ENCODE results near the gene DYNLL1. TPM values are rescaled to one million over a fixed set of nuclear protein-coding genes. Genes with fewer than 3 reads are reported as not detected.
"Not testable (repeated sequence)": the region's sequence is repeated elsewhere in the genome, so short reads cannot be mapped to it uniquely, and the experiment has no call there.

DYNLL1 gene
- total RNA-seq, 4 donors from 2014 or later = 167 to 493 (median 469) TPM

DNA sequence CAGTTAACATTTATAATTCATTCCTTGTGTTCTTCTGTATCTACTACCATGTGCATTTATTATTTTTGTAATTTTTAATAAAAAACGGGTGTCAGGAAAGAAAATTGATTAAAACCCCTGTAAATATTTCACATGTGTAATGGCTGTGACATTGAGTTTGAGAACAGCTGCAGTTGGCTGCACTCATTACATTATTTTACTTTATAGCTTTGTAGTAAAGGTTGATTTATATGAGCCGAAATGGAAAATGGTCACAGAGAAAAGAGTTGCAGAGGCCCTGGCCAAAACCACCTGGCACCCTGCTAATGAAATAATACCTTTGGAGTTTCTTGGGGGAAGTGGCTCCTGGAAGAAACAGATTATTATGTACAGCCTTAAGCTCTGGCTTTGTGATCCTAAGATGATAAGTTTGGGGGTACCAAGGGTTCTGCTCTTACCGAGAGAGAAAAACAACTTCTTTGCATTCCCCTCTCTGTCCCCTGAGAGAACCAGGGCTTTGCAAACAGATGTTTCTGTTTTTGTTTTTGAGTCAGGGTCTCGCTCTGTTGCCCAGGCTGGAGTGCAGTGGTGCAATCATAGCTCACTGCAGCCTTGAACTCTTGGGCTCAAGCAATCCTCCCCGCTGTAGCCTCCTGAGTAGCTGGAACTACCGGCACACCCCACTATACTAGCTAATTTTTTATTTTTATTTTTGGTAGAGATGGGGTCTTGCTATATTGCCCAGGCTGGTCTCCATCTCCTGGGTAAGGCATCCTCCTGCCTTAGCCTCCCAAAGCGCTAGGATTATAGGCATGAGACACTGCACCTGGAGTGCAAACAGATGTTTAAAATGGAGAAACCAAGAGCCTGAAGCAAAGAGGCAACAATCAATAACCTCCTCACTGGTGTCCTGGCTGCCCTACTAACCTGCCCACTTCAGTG lies 9.7 kb upstream of the DYNLL1 start:
- 92% methylated on average over 7 of the region's 7 CpGs for WGBS
- TF ChIP-seq POLR2A (IDR thresholded peaks at IDR 0.05) = no peak
- TF ChIP-seq POLR2AphosphoS5 (IDR thresholded peaks at IDR 0.05) = no peak
- TF ChIP-seq, protein P1, sequence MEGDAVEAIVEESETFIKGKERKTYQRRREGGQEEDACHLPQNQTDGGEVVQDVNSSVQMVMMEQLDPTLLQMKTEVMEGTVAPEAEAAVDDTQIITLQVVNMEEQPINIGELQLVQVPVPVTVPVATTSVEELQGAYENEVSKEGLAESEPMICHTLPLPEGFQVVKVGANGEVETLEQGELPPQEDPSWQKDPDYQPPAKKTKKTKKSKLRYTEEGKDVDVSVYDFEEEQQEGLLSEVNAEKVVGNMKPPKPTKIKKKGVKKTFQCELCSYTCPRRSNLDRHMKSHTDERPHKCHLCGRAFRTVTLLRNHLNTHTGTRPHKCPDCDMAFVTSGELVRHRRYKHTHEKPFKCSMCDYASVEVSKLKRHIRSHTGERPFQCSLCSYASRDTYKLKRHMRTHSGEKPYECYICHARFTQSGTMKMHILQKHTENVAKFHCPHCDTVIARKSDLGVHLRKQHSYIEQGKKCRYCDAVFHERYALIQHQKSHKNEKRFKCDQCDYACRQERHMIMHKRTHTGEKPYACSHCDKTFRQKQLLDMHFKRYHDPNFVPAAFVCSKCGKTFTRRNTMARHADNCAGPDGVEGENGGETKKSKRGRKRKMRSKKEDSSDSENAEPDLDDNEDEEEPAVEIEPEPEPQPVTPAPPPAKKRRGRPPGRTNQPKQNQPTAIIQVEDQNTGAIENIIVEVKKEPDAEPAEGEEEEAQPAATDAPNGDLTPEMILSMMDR (IDR thresholded peaks at IDR 0.05) = no peak
- no peak for TF ChIP-seq EP300 (IDR thresholded peaks at IDR 0.05)
- no peaks in the 10 kb centered on the region for H3K4me1 ChIP-seq
- no peak overlapping the region for H3K27ac ChIP-seq
- no peak for DNase-seq (ENCODE audit: low spot score in 2 of 2)
- H3K36me3 ChIP-seq = peaks cover 6% of the 10 kb centered on the region
- H3K9me3 ChIP-seq = no peaks in the 10 kb centered on the region
- H3K4me3 ChIP-seq = no peak overlapping the region
- H3K27me3 ChIP-seq = no peaks in the 10 kb centered on the region

DNA sequence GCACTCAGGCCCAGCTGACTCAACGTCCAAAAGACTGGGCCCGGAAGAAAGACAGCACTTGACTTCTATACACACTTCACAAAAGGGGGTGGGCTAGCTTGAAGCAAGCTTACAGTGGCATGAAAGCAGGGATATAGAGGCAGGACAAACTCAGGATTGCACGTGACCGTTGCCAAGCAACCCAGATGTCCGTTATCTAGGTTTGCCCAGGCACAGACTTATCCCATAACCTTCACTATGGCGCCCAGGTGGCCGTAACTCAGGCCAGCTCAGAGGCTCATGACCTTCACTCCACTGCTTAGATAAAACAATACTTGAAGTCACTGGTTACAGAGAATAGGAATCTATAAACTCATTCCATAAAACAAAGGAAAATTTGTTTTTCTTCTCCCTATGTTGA lies 8.4 kb upstream of the DYNLL1 start:
- not testable (repeated sequence) for H3K4me3 ChIP-seq; H3K36me3 ChIP-seq; DNase-seq (ENCODE audit: low spot score in 2 of 2); H3K27me3 ChIP-seq; H3K4me1 ChIP-seq; H3K27ac ChIP-seq; H3K9me3 ChIP-seq
- 89% methylated on average over 7 of the region's 7 CpGs for WGBS

DNA sequence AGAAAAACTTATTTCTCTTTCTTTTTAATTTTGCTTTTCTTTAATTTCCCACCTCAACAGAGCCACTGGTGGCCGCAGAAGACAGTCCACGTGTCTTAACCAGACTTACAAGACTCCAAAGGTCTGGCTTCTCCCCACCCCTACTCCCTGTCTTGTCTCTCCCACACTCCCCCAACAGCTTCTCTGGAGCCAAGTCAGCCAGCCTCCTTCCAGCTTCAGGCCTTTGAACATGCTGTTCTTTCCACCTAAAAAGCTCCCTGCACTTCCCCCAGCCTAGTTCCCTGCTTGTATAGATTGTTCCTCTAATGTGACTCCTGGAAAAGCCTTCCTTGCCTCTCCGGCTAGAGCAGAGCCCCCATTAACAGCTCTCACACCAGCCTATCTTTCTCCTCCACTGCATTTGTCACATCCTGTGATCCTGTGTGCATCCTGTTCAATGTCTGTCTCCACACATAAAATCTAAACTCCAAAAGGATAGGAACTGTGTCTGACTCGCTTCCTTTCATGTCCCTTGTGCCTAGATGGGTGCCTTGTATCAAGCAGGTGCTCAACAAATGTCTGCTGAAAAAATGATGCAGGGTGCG lies 7.8 kb upstream of the DYNLL1 start:
- no peak for TF ChIP-seq EP300 (IDR thresholded peaks at IDR 0.05)
- TF ChIP-seq, protein P1 (IDR thresholded peaks at IDR 0.05) = no peak
- no peak for TF ChIP-seq POLR2AphosphoS5 (IDR thresholded peaks at IDR 0.05)
- no peak for TF ChIP-seq POLR2A (IDR thresholded peaks at IDR 0.05)
- Histone ChIP-seq H3K4me1 (no peaks in the 10 kb centered on the region), H3K36me3 (no peaks in the 10 kb centered on the region), H3K27ac (no peak overlapping the region), H3K27me3 (no peaks in the 10 kb centered on the region), H3K4me3 (no peak overlapping the region), H3K9me3 (no peaks in the 10 kb centered on the region)
- no peak for DNase-seq (ENCODE audit: low spot score in 2 of 2)
- WGBS = 77% methylated on average over 5 of the region's 5 CpGs

DNA sequence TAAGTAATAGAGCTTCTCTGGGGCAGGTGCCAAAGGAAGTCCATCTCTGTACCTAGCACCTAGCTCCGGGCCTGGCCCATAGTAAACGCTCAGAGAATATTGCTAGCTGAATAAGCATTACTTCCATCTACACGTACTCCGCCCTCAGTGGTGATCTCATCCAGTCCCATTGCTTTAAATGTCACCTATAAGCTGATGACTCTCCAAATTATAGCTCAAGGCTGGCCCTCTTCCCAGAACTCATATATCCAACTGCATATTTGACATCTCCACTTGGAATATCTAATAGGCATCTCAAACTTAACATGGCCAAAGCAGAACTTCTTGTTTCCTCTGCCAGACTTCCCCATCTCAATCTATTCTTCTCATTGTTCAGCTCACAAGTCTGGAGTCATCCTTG lies 6.9 kb upstream of the DYNLL1 start:
- TF ChIP-seq POLR2AphosphoS5 (IDR thresholded peaks at IDR 0.05) (no peak), POLR2A (IDR thresholded peaks at IDR 0.05) (no peak), EP300 (IDR thresholded peaks at IDR 0.05) (no peak)
- TF ChIP-seq, protein P1 (IDR thresholded peaks at IDR 0.05) = no peak
- Histone ChIP-seq H3K9me3 (no peaks in the 10 kb centered on the region), H3K4me1 (no peaks in the 10 kb centered on the region), H3K4me3 (no peak overlapping the region), H3K27me3 (no peaks in the 10 kb centered on the region), H3K36me3 (no peaks in the 10 kb centered on the region), H3K27ac (no peak overlapping the region)
- 80% methylated on average over 4 of the region's 4 CpGs for WGBS
- no peak for DNase-seq (ENCODE audit: low spot score in 2 of 2)

DNA sequence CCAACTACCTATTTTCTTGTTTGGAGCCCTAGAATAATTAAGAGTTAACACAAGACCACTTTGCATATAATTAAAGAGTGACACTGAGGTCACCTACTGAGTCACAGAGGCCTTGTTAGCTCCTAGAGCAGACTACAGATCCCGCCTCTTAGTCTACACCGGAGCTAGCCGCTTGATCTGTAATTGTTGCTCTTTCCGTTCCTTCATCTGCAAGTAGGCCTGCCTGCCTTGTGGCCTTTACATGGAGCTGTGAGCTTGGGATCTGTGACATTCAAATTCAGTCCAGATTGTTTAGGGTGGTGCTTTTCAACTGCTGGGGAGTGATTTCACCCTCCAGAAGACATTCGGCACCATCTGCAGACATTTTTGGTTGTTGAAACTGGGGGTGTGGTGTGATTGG lies 5.6 kb upstream of the DYNLL1 start:
- H3K9me3 ChIP-seq = no peaks in the 10 kb centered on the region
- TF ChIP-seq POLR2A (IDR thresholded peaks at IDR 0.05) (no peak), POLR2AphosphoS5 (IDR thresholded peaks at IDR 0.05) (no peak), EP300 (IDR thresholded peaks at IDR 0.05) (no peak)
- TF ChIP-seq, protein P1 (IDR thresholded peaks at IDR 0.05) = no peak
- no peak overlapping the region for H3K27ac ChIP-seq
- no peaks in the 10 kb centered on the region for H3K27me3 ChIP-seq
- 80% methylated on average over 5 of the region's 5 CpGs for WGBS
- peaks cover 8% of the 10 kb centered on the region for H3K4me1 ChIP-seq
- no peak for DNase-seq (ENCODE audit: low spot score in 2 of 2)
- H3K4me3 ChIP-seq = no peak overlapping the region
- H3K36me3 ChIP-seq = no peaks in the 10 kb centered on the region

Measured in suprapubic skin (tissue), 4 donors.